ENCODE data around the gene GSK3A. TPM values are rescaled to one million over a fixed set of nuclear protein-coding genes. Genes with fewer than 3 reads are reported as not detected.
"Not testable (repeated sequence)": the region's sequence is repeated elsewhere in the genome, so short reads cannot be mapped to it uniquely, and the experiment has no call there.

The GSK3A gene
- total and polyA plus RNA-seq, 2 donors (not counting 1 experiment from before 2014, with no cell fraction given), result 38.5 to 42.0 TPM

DNA sequence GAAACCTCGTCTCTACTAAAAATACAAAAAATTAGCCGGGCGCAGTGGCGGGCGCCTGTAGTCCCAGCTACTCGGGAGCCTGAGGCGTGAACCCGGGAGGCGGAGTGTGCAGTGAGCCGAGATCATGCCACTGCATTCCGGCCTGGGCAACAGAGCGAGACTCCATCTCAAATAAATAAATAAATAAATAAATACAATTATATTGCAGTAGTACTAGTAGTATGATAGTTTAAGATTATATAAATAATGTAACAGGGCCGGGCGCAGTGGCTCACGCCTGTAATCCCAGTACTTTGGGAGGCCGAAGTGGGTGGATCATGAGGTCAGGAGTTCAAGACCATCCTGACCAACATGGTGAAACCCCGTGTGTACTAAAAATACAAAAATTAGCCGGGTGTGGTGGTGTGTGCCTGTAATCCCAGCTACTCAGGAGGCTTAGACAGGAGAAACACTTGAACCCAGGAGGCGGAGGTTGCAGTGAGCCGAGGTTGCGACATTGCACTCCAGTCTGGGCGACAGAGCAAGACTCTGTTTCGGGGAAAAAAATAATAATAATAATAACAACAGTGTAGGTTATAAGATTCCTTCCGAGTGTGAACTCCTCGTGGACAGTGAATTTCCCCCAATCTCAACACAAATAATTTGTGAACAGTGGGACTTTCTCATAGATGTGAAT, 24.7 kb upstream of the GSK3A start:
- DNase-seq; intact Hi-C loops (cut with micrococcal nuclease); H3K9me3 ChIP-seq (ENCODE audit: control extremely low read depth in 1 of 3, control insufficient read depth in 2 of 3, insufficient read depth in 1 of 3, low read length in 2 of 3); ATAC-seq (ENCODE audit: low read depth); H4K20me1 ChIP-seq (ENCODE audit: control insufficient read depth, insufficient read depth, low read length, poor library complexity, severe bottlenecking); H3K4me3 ChIP-seq (ENCODE audit: control extremely low read depth in 1 of 5, extremely low read depth in 1 of 5, insufficient read depth in 1 of 5, low read depth in 2 of 5, low read length in 4 of 5); H3K4me3 Mint-ChIP-seq; H3K9ac ChIP-seq (ENCODE audit: low read length); H3K27me3 Mint-ChIP-seq; H3K9me3 Mint-ChIP-seq (ENCODE audit: insufficient read depth); H2AFZ ChIP-seq (ENCODE audit: insufficient read depth, low read depth, low read length, poor library complexity, severe bottlenecking); H3K27me3 ChIP-seq (replicated peaks in 1 of 4; ENCODE audit: control extremely low read depth in 1 of 4, control insufficient read depth in 3 of 4, insufficient read depth in 4 of 4, low read length in 3 of 4); H3K27ac Mint-ChIP-seq; H3K27ac ChIP-seq (ENCODE audit: low read length in 2 of 2); H3K36me3 ChIP-seq (replicated peaks in 1 of 2; ENCODE audit: control extremely low read depth in 1 of 2, control insufficient read depth in 1 of 2, extremely low read depth in 1 of 2, insufficient read depth in 2 of 2, low read length in 1 of 2): not testable (repeated sequence)
- WGBS (ENCODE audit: insufficient coverage), result 92% methylated on average over 2 of the region's 25 CpGs
- peaks cover 27% of the 10 kb centered on the region for H3K79me2 ChIP-seq (ENCODE audit: control insufficient read depth, insufficient read depth, low read length)
- ChIA-PET CTCF (interaction anchor here (1.2 to 2.6 kb wide), 2 partner anchors 11 to 12 kb away, joined by 4 to 13 read pairs; no protein-coding TSS in a partner anchor), POLR2A (interaction anchor here (1.4 kb wide), 1 partner anchor 12 kb away, joined by 4 read pairs; no protein-coding TSS in a partner anchor)
- peak overlapping the region; percentile 95 for H3K4me2 ChIP-seq (replicated peaks; ENCODE audit: low read depth, low read length, poor library complexity, severe bottlenecking)
- peaks cover 26 to 32% of the 10 kb centered on the region in 2 donors for H3K4me1 ChIP-seq (ENCODE audit: control insufficient read depth in 2 of 2, insufficient read depth in 2 of 2, low read length in 2 of 2)
- H3K4me1 Mint-ChIP-seq, result peaks cover 22% of the 10 kb centered on the region

DNA sequence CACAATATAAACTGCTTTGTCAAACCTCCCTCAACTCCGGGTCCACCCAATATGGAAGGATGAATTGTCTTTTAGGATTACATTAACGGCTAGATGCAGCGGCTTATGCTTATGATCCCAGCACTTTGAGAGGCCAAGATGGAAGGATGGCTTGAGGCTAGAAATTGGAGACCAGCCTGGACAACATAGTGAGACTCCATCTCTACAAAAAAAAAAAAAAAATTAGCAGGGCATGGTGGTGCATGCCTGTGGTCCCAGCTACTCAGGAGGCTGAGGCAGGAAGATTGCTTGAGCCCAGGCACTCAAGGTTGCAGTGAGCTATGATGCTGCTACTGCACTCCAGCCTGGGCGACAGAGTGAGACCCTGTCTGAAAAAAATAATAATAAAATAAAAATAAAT, 23.7 kb upstream of the GSK3A start:
- H3K36me3 ChIP-seq (replicated peaks in 1 of 2; ENCODE audit: control extremely low read depth in 1 of 2, control insufficient read depth in 1 of 2, extremely low read depth in 1 of 2, insufficient read depth in 2 of 2, low read length in 1 of 2); H2AFZ ChIP-seq (ENCODE audit: insufficient read depth, low read depth, low read length, poor library complexity, severe bottlenecking); H3K9ac ChIP-seq (ENCODE audit: low read length); H3K4me2 ChIP-seq (replicated peaks; ENCODE audit: low read depth, low read length, poor library complexity, severe bottlenecking); H3K9me3 Mint-ChIP-seq (ENCODE audit: insufficient read depth); H4K20me1 ChIP-seq (ENCODE audit: control insufficient read depth, insufficient read depth, low read length, poor library complexity, severe bottlenecking); DNase-seq; ATAC-seq (ENCODE audit: low read depth); H3K27me3 Mint-ChIP-seq; H3K27me3 ChIP-seq (replicated peaks in 1 of 4; ENCODE audit: control extremely low read depth in 1 of 4, control insufficient read depth in 3 of 4, insufficient read depth in 4 of 4, low read length in 3 of 4); H3K27ac Mint-ChIP-seq; intact Hi-C loops (cut with micrococcal nuclease); H3K9me3 ChIP-seq (ENCODE audit: control extremely low read depth in 1 of 3, control insufficient read depth in 2 of 3, insufficient read depth in 1 of 3, low read length in 2 of 3); POLR2A ChIA-PET; H3K27ac ChIP-seq (ENCODE audit: low read length in 2 of 2); H3K4me3 ChIP-seq (ENCODE audit: control extremely low read depth in 1 of 5, extremely low read depth in 1 of 5, insufficient read depth in 1 of 5, low read depth in 2 of 5, low read length in 4 of 5): not testable (repeated sequence)
- peak overlapping the region; percentile 27 for H3K4me3 Mint-ChIP-seq
- peaks cover 22 to 25% of the 10 kb centered on the region in 2 donors for H3K4me1 ChIP-seq (ENCODE audit: control insufficient read depth in 2 of 2, insufficient read depth in 2 of 2, low read length in 2 of 2)
- H3K79me2 ChIP-seq (ENCODE audit: control insufficient read depth, insufficient read depth, low read length), result peaks cover 17% of the 10 kb centered on the region
- CTCF ChIA-PET, result interaction anchor here (1.2 kb wide), 1 partner anchor 10 kb away, joined by 4 read pairs; no protein-coding TSS in a partner anchor
- no CpG with 5 or more reads among the region's 4 CpGs for WGBS (ENCODE audit: insufficient coverage)
- H3K4me1 Mint-ChIP-seq, result peaks cover 16% of the 10 kb centered on the region
